ENCODE results near the gene JAKMIP2.

The JAKMIP2 gene

DNA sequence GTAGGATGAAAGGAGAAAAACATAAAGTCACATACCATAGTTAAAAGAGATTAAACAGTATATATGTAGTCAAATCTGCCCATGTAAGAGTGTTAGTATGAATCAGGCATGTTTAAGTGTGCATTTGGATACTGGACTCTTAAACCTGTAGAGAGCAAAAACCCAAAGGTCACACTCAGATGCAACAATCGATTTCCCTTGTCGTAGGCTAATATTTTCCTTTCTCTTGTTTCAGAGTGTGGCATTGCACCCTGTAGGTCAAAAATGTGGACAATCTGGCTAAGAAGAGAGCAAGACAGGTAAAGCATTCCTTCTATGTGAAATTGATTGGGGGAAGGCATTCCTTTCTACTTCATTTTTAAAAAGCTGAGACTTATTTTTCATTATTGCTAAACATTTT is 8.9 kb downstream of the JAKMIP2 start:
- H3K27me3 Mint-ChIP-seq: no peaks in the 10 kb centered on the region
- no peak overlapping the region for H3K4me3 Mint-ChIP-seq
- no peak overlapping the region for H3K27ac Mint-ChIP-seq
- H3K36me3 Mint-ChIP-seq (ENCODE audit: low read depth): no peaks in the 10 kb centered on the region
- H3K4me1 Mint-ChIP-seq (ENCODE audit: low read depth): no peaks in the 10 kb centered on the region
- peaks cover 9% of the 10 kb centered on the region for H3K9me3 Mint-ChIP-seq
- intact Hi-C loops (cut with micrococcal nuclease): no loop called here

DNA sequence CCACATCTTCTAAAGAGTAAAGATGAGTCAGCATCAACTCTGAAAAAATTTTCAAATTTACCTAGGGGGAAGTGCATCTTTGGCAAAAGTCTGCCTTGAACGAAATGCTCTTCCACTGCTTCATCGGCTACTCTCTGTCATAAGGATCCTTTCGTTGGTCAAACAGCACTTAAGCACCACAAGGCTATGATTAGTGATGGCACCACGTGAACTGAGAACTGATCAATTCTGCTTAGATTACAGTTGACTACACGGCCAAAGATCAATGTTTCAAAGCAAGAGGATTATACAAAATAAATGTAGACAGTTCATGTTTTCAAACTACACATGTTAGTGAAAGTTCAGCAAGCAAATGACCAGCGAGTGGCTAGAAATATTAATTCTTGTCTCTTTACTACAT is 9.4 kb downstream of the JAKMIP2 start:
- no peaks in the 10 kb centered on the region for H3K27me3 Mint-ChIP-seq
- H3K9me3 Mint-ChIP-seq: peaks cover 9% of the 10 kb centered on the region
- intact Hi-C loops (cut with micrococcal nuclease): no loop called here
- H3K4me1 Mint-ChIP-seq (ENCODE audit: low read depth): no peaks in the 10 kb centered on the region
- no peaks in the 10 kb centered on the region for H3K36me3 Mint-ChIP-seq (ENCODE audit: low read depth)
- H3K27ac Mint-ChIP-seq: no peak overlapping the region
- no peak overlapping the region for H3K4me3 Mint-ChIP-seq

DNA sequence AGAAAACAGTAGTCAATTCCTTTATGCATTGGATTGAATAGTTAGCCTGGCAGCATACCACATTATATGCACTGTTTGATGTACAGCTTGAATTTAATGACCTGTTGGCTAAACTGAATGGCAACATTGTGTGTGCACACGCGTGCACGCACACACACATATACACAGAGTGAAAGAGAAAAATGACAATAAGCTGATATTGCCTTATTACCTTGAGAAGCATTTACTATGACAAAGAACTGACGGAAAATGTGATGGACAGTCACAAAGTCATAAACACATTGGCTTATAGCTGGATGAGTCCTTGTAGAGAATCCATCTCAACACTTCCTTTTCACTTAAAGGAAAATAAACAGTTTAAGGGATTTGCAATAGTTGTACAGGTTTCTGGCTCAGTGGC is 15.5 kb downstream of the JAKMIP2 start:
- no peak overlapping the region for H3K27ac Mint-ChIP-seq
- no peaks in the 10 kb centered on the region for H3K27me3 Mint-ChIP-seq
- H3K36me3 Mint-ChIP-seq (ENCODE audit: low read depth): no peaks in the 10 kb centered on the region
- H3K4me3 Mint-ChIP-seq: no peak overlapping the region
- intact Hi-C loops (cut with micrococcal nuclease): no loop called here
- no peaks in the 10 kb centered on the region for H3K4me1 Mint-ChIP-seq (ENCODE audit: low read depth)
- H3K9me3 Mint-ChIP-seq: no peaks in the 10 kb centered on the region

DNA sequence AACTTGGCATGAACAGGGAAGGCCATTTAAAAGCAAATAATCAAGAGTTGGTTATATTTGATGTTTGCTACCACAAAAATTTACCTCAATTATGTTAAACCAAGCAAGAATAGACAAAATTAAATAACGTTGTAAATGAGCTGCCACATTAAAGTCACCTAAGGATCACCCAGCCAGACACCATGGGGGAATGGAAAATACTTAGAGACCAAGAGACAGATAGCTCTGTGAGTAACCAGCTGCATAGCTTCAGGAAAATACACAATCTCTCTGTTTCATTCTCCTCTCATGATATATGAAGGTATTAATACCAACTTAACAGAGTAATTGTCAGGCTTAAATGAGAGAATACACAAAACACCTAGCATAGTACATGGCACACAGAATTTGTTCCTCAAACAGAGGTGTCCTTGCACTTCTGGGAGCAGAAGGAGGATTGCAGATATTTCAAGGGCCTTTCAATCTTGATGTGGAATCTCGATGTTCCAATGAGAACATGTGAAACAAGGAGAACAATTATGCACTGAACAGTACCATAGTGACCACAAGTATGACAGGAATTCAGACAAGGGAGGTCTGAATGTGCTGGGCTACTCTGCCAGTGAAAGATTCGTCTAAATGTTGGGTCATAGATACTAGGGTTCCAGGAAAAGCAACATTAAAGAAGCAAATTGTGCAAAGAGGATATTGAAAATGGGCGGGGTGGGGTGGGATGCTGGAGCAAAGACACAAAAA is 18.6 kb downstream of the JAKMIP2 start:
- Mint-ChIP-seq H3K27ac (no peak overlapping the region), H3K4me1 (ENCODE audit: low read depth) (no peaks in the 10 kb centered on the region), H3K36me3 (ENCODE audit: low read depth) (no peaks in the 10 kb centered on the region), H3K27me3 (no peaks in the 10 kb centered on the region), H3K9me3 (no peaks in the 10 kb centered on the region), H3K4me3 (no peak overlapping the region)
- intact Hi-C loops (cut with micrococcal nuclease): no loop called here

DNA sequence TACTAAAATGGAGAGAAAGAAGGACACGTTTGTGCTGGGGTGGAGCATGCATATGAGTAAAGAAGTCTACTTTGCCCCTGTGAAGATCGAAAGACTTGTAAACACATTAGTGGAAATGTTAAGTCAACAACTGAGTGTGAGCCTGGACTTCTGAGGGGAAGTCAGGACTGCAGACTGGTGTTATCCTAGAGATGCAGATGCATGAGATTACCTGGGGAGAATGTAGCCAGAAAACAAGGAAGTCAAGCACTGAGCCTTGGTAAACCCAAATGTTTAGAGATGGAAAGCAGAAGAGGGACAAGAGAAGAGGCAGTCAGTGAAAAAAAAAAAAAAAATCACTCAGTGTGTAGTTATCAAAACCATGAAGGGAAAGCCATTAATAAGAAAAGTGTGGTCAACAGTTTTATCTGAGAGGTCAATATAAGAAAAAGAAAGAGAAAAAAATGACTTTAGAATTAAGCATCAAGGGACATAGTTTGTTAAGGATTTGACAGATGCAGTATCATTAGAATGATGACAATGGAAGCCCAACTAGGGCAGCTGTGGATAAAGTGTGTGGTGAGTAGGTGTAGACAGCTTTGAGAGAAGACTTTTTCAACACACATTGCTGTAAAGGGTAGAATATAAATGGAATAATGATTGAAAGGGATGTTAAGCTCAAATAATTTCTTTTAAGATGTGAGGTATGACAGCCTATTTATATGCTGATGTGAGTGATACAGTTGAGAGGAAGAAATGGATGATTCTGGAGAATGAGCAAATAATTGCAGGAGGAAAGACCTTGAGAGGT is 22.2 kb downstream of the JAKMIP2 start:
- H3K4me1 Mint-ChIP-seq (ENCODE audit: low read depth): no peaks in the 10 kb centered on the region
- intact Hi-C loops (cut with micrococcal nuclease): no loop called here
- no peaks in the 10 kb centered on the region for H3K36me3 Mint-ChIP-seq (ENCODE audit: low read depth)
- H3K27me3 Mint-ChIP-seq: no peaks in the 10 kb centered on the region
- no peak overlapping the region for H3K27ac Mint-ChIP-seq
- no peaks in the 10 kb centered on the region for H3K9me3 Mint-ChIP-seq
- H3K4me3 Mint-ChIP-seq: no peak overlapping the region

DNA sequence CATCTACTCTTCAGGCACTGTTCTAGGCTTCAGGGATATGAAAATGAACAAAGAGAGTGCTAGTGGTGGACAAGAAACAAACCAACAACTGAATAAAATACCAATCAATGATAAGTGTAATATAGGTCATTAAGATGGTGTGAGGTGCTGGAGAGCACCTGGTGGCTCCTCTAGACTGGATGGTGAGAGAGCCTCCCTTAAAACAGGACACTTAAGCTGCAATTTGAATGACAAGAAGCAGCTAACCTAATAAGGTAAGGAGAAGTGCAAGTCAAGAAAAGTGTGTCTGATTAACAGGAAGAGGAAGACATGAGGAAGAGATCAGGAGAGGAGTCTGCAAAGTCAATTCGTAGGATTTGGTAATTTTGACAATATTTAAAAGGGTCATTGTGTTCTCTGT is 23.1 kb downstream of the JAKMIP2 start:
- Mint-ChIP-seq H3K4me3 (no peak overlapping the region), H3K4me1 (ENCODE audit: low read depth) (no peaks in the 10 kb centered on the region), H3K27me3 (no peaks in the 10 kb centered on the region), H3K9me3 (no peaks in the 10 kb centered on the region), H3K27ac (no peak overlapping the region), H3K36me3 (ENCODE audit: low read depth) (no peaks in the 10 kb centered on the region)
- intact Hi-C loops (cut with micrococcal nuclease): no loop called here

DNA sequence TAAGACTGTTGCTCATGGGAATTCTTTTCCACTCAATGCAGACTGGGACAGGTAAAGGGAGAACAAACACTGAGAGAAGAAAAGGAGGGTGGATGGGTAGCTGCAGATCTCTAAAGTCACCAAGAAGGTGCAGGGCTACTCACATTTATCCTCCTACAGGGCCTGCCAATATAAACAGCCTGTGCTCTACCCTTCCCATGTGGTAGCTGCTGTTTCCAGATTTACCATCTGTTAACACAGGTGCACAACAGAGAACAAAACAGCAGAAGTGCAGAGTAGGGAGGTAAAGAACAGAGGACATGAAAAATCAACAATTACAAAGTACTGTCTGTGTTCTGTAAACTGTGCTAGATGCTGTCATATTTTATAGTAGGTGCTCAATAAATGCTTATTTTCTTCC is 26.0 kb downstream of the JAKMIP2 start:
- H3K27ac Mint-ChIP-seq: no peak overlapping the region
- H3K9me3 Mint-ChIP-seq: no peaks in the 10 kb centered on the region
- no peaks in the 10 kb centered on the region for H3K27me3 Mint-ChIP-seq
- no peaks in the 10 kb centered on the region for H3K4me1 Mint-ChIP-seq (ENCODE audit: low read depth)
- intact Hi-C loops (cut with micrococcal nuclease): no loop called here
- no peaks in the 10 kb centered on the region for H3K36me3 Mint-ChIP-seq (ENCODE audit: low read depth)
- H3K4me3 Mint-ChIP-seq: no peak overlapping the region

DNA sequence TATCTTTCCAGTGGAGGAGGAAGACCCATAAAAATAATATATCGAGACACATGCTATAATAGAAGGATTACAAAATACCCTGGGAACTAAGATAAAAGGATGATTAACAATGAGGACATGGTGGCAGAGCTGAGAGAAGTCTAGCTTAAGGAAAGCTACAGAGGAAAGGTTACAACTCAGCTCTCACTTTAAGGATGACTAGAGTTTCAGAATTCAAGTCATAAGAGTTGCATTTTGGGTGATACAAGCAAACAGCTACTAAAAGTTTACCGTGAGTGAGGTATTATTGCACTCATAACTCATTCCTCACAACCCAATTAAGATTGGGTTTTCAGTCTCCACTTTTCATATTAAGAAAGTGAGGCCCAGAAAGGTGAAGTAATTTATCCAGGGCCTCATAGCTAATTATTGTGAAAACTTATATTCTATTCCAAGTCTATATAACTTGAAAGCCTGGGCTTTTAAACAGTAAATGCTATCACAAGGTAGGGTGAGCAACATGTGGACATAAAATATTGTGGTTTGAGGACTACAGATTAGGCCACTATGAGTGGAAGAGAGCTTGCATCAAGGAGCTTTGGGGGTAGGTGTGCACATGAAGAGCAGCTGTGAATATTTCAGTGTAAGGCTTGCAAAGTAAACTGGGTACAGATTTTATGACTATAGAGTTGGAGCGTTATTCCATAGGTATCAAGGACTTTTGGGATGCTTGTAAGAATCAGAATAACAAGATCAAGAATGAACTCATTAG is 28.0 kb downstream of the JAKMIP2 start:
- no peak overlapping the region for H3K27ac Mint-ChIP-seq
- H3K27me3 Mint-ChIP-seq: no peaks in the 10 kb centered on the region
- H3K4me1 Mint-ChIP-seq (ENCODE audit: low read depth): no peaks in the 10 kb centered on the region
- H3K9me3 Mint-ChIP-seq: no peaks in the 10 kb centered on the region
- intact Hi-C loops (cut with micrococcal nuclease): no loop called here
- no peak overlapping the region for H3K4me3 Mint-ChIP-seq
- H3K36me3 Mint-ChIP-seq (ENCODE audit: low read depth): no peaks in the 10 kb centered on the region

DNA sequence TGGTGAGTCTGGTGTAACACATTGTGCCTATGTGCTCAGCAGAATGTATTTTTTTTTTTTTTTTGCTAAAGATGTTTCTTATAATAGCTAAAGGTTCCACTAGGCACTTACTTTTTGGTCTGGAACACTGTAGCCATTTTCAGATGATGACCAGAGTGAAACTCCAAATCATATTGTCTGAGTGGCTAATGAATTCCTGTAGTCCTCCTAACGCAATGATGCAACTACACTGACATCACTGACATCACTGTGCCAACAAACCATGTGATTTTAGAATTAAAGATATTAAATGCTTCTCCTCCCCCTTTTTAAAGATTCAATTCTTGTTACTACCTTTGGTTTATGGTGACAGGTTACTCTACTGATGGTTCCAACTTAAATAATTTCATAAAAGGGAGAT is 28.8 kb downstream of the JAKMIP2 start:
- H3K4me1 Mint-ChIP-seq (ENCODE audit: low read depth): no peaks in the 10 kb centered on the region
- no peaks in the 10 kb centered on the region for H3K27me3 Mint-ChIP-seq
- H3K4me3 Mint-ChIP-seq: no peak overlapping the region
- intact Hi-C loops (cut with micrococcal nuclease): no loop called here
- H3K36me3 Mint-ChIP-seq (ENCODE audit: low read depth): no peaks in the 10 kb centered on the region
- H3K27ac Mint-ChIP-seq: no peak overlapping the region
- H3K9me3 Mint-ChIP-seq: no peaks in the 10 kb centered on the region

DNA sequence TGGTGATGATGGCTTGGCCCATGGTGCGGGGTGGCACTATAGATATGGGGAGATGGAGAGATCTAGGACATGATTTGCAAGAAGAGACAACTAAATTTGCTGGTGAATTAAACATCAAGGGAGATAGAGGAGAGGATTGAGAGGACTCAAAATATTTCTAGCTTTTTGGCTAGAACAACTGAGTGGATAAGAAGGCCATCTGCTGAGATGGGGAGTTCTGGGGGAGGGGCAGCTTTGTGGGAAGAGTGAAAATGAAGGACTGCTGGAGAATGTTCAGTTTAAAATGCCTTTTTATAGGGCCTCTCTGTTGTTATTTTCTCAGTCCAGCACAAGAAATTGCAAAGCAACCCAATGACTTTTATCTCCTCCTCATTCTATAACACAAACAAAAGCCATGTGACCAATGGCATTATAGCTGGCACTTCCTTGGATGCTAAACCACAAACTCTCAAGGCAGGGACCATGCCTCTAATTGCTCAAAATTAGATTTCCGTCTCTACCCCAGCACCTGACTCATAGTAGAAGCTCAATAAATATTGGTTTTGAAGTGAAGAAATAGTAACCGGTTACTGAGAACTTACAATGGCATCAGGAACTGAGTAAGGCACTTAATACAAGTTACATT is 29.8 kb downstream of the JAKMIP2 start:
- Mint-ChIP-seq H3K4me1 (ENCODE audit: low read depth) (no peaks in the 10 kb centered on the region), H3K36me3 (ENCODE audit: low read depth) (no peaks in the 10 kb centered on the region), H3K27ac (no peak overlapping the region), H3K27me3 (no peaks in the 10 kb centered on the region), H3K9me3 (no peaks in the 10 kb centered on the region), H3K4me3 (no peak overlapping the region)
- intact Hi-C loops (cut with micrococcal nuclease): no loop called here

DNA sequence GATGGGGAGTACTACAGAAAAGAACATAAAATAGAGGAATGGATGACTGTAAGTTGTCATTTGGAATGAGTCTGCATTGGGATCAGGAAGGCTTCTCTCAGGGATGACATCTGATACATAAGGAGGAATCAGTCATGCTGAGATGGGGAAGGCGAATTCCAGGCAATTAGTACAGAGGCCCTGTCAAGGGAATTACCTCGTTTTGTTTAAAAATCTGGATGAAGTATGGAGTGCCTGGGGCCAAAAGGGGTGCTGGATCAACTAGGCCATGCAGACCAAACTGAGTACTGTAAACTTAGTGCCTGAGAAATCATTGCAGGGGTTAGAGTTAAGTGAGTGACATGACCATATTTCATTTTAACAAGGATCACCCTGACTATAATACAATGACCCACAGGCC is 30.5 kb downstream of the JAKMIP2 start:
- Mint-ChIP-seq H3K27me3 (no peaks in the 10 kb centered on the region), H3K9me3 (no peaks in the 10 kb centered on the region), H3K36me3 (ENCODE audit: low read depth) (no peaks in the 10 kb centered on the region), H3K27ac (no peak overlapping the region), H3K4me1 (ENCODE audit: low read depth) (no peaks in the 10 kb centered on the region), H3K4me3 (no peak overlapping the region)
- intact Hi-C loops (cut with micrococcal nuclease): no loop called here

DNA sequence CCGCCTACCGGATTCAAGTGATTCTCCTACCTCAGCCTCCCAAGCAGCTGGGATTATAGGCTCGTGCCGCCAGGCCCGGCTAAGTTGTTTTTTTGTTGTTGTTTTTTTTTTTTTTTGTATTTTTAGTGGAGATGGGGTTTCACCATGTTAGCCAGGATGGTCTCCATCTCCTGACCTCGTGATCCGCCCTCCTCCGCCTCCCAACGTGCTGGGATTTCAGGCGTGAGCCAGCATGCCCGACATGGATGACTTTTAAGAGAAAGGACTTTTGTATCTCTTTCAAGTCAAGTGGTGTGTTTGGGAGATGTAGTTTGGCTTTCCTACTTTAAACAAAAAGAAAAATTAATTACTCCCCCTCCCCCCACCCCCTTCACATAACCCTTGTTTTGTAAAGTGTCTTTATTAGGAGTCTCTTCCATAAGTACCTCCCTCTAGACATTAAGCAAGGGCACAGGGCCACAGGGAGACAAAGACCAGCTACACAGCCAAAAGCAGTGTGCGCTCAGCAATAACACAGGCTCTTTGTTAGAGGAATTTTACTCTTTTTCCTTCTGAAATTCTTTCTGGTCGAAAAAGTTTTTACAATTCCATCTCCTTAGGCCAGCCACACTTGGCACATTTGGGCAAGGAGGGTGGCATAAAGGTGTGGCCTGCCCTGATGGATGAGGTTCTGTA is 31.2 kb downstream of the JAKMIP2 start:
- no peaks in the 10 kb centered on the region for H3K36me3 Mint-ChIP-seq (ENCODE audit: low read depth)
- H3K4me1 Mint-ChIP-seq (ENCODE audit: low read depth): no peaks in the 10 kb centered on the region
- H3K9me3 Mint-ChIP-seq: no peaks in the 10 kb centered on the region
- intact Hi-C loops (cut with micrococcal nuclease): no loop called here
- no peaks in the 10 kb centered on the region for H3K27me3 Mint-ChIP-seq
- H3K27ac Mint-ChIP-seq: no peak overlapping the region
- no peak overlapping the region for H3K4me3 Mint-ChIP-seq

DNA sequence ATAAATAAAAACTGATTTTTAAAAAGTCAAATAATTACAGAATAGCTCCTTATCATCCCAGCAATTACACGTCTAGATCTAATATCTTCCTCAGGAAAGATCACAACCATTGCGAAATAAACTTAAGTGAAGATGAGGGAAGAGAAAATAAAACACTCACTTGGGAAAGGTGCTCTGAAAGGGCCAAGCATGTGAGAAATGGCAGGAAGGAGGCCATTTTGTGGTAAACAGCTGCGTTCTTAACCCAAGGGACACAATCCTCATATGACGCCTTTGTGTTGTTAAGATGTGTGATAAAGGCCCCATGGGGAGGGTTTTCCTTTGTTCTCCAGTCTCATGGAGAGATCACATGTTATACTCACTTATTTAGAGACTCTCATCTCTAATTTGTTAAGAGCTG is 32.5 kb downstream of the JAKMIP2 start:
- no peak overlapping the region for H3K4me3 Mint-ChIP-seq
- intact Hi-C loops (cut with micrococcal nuclease): no loop called here
- no peaks in the 10 kb centered on the region for H3K36me3 Mint-ChIP-seq (ENCODE audit: low read depth)
- no peaks in the 10 kb centered on the region for H3K27me3 Mint-ChIP-seq
- no peaks in the 10 kb centered on the region for H3K9me3 Mint-ChIP-seq
- no peak overlapping the region for H3K27ac Mint-ChIP-seq
- no peaks in the 10 kb centered on the region for H3K4me1 Mint-ChIP-seq (ENCODE audit: low read depth)
